Measurements from ENCODE around the gene CTBS.

CTBS gene

DNA sequence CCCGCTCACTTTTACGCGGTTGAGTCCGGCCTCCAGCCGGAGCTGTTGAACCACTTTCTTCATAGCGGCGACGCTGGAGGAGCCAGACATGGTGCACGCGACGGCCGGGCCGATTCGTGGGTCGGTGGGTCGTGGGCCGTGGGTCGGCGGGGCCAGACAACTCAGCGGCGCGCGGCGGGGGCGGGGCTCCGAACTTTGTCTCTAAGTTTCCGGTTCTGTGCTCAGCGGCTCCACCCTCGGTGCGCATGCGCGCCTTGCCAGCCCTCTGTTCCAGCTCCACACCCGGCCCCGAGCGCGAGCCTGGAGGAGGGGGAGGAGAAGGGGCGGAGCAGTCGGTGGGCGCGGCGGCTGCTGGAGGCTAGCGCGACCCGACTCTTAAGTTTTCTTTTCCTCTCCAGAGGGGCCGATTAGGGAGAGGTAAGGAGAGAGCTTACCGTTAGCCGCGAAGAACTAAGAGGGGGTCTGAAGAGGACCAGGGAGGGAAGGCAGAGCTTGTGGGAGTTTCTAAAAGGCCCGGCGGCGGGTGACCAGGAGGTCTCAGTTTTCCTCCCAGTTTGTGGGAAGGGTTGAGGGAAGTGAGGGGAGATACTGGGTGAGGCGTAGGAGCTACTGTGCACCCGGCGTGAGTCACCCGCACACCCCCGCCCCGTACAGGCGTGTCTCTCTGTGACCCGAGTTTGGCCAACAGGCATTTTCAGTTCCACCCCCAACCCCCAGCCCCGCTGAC lies 68.1 kb downstream of the CTBS start, which contains the start of the genes GNG5 and SPATA1 (continued):
- TF ChIP-seq, protein P1, sequence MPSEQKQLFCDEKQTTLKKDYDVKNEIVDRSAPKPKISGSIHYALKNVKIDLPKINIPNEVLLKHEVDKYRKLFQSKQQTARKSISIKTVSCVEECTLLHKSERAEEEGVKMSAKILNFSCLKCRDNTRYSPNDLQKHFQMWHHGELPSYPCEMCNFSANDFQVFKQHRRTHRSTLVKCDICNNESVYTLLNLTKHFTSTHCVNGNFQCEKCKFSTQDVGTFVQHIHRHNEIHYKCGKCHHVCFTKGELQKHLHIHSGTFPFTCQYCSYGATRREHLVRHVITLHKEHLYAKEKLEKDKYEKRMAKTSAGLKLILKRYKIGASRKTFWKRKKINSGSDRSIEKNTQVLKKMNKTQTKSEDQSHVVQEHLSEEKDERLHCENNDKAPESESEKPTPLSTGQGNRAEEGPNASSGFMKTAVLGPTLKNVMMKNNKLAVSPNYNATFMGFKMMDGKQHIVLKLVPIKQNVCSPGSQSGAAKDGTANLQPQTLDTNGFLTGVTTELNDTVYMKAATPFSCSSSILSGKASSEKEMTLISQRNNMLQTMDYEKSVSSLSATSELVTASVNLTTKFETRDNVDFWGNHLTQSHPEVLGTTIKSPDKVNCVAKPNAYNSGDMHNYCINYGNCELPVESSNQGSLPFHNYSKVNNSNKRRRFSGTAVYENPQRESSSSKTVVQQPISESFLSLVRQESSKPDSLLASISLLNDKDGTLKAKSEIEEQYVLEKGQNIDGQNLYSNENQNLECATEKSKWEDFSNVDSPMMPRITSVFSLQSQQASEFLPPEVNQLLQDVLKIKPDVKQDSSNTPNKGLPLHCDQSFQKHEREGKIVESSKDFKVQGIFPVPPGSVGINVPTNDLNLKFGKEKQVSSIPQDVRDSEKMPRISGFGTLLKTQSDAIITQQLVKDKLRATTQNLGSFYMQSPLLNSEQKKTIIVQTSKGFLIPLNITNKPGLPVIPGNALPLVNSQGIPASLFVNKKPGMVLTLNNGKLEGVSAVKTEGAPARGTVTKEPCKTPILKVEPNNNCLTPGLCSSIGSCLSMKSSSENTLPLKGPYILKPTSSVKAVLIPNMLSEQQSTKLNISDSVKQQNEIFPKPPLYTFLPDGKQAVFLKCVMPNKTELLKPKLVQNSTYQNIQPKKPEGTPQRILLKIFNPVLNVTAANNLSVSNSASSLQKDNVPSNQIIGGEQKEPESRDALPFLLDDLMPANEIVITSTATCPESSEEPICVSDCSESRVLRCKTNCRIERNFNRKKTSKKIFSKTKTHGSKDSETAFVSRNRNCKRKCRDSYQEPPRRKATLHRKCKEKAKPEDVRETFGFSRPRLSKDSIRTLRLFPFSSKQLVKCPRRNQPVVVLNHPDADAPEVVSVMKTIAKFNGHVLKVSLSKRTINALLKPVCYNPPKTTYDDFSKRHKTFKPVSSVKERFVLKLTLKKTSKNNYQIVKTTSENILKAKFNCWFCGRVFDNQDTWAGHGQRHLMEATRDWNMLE (tag by site-specific recombination; conservative IDR thresholded peaks at IDR 0.05; ENCODE audit: low read depth), result no peak
- TF ChIP-seq ZNF223 (tag by site-specific recombination; IDR thresholded peaks at IDR 0.05), result no peak

DNA sequence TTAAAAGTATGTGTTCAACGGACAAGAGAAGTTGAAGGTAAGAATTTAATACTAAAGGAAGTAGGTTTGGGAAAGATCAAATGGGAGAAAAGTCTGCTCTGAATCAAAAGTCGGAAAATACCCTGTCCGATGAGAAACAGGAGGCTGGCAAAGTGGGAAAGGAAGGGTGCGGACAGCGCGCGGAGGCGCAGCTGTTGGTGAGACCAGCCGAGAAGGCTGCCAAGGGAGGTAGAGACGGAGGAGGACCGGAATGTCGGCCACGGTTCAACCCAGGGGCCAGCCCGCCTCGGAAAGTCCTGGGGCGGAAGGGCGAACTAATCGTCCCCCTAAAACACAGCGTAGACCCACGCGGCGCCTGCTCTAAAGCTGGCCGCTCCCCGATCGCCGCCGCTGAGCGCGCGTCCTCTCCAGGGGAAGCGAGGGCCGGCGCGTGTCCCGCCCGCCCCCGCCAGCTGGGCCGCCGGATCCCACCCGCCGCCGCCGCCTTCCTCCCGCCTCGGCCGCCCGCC lies 68.7 kb downstream of the CTBS start:
- ChIA-PET CTCF (interaction anchor here (0.6 to 1.1 kb wide), 5 partner anchors 30 to 430 kb away, joined by 3 to 5 read pairs (median 3); partner anchors contain the start of gene CTBS), POLR2A (interaction anchor here (0.6 to 2.2 kb wide), 10 partner anchors 8 to 68 kb away, joined by 3 to 20 read pairs (median 4); partner anchors contain the start of gene CTBS)
- H3K27ac ChIP-seq (ENCODE audit: extremely low read depth, low read depth, low read length), result peak overlapping the region; percentile 76
- H3K4me3 ChIP-seq (ENCODE audit: low read depth, low read length), result peak overlapping the region; percentile 88
- peaks cover 5% of the 10 kb centered on the region; the same call in 1 of the 2 replicates for H3K4me1 ChIP-seq (ENCODE audit: control insufficient read depth, insufficient read depth, low read length)
- H3K9me3 ChIP-seq (ENCODE audit: control insufficient read depth, insufficient read depth, low read depth, low read length), result no peaks in the 10 kb centered on the region
- H3K36me3 ChIP-seq (ENCODE audit: control insufficient read depth in 2 of 2, insufficient read depth in 1 of 2, low read length in 2 of 2), result peaks cover 0 to 18% of the 10 kb centered on the region in 2 experiments; a peak in 1 of 3 replicates
- TF ChIP-seq ZNF366 (tag by site-specific recombination; conservative IDR thresholded peaks at IDR 0.05) (peak; percentile 48; the same call in 1 of the 2 replicates), ZNF610 (tag by site-specific recombination; IDR thresholded peaks at IDR 0.05; ENCODE audit: borderline replicate concordance) (0 out of 2 replicates have a peak, but pooled peaks have one; percentile 49), ZBTB7A (tag by site-specific recombination; IDR thresholded peaks at IDR 0.05; ENCODE audit: low read depth) (0 out of 2 replicates have a peak, but pooled peaks have one; percentile 17), ZNF341 (tag by site-specific recombination; IDR thresholded peaks at IDR 0.05; ENCODE audit: low read depth) (peak; percentile 40; the same call in 1 of the 2 replicates), SCRT2 (tag by site-specific recombination; IDR thresholded peaks at IDR 0.05) (peak; percentile 29; the same call in 1 of the 2 replicates), ZSCAN30 (tag by site-specific recombination; IDR thresholded peaks at IDR 0.05) (peak; percentile 62; the same call in 1 of the 2 replicates), ZFP37 (tag by site-specific recombination; IDR thresholded peaks at IDR 0.05) (peak; percentile 31; the same call in 1 of the 2 replicates), ZFP69B (tag by site-specific recombination; IDR thresholded peaks at IDR 0.05) (no peak), ZNF521 (tag by site-specific recombination; IDR thresholded peaks at IDR 0.05) (no peak), GLIS1 (tag by site-specific recombination; IDR thresholded peaks at IDR 0.05) (peak; percentile 58), ZNF146 (tag by site-specific recombination; IDR thresholded peaks at IDR 0.05) (no peak), ZBTB17 (tag by site-specific recombination; IDR thresholded peaks at IDR 0.05) (peak; percentile 19; the same call in 1 of the 2 replicates), ZBTB20 (tag by site-specific recombination; IDR thresholded peaks at IDR 0.05) (peak; percentile 36; the same call in 1 of the 2 replicates), ZNF24 (tag by site-specific recombination; IDR thresholded peaks at IDR 0.05) (peak; percentile 60; the same call in 1 of the 2 replicates), SCRT1 (tag by site-specific recombination; IDR thresholded peaks at IDR 0.05; ENCODE audit: borderline replicate concordance) (no peak), ZNF157 (tag by site-specific recombination; IDR thresholded peaks at IDR 0.05) (no peak), ZNF621 (tag by site-specific recombination; IDR thresholded peaks at IDR 0.05) (no peak), SP2 (tag by site-specific recombination; IDR thresholded peaks at IDR 0.05) (peak; percentile 48; the same call in 1 of the 2 replicates), ZNF2 (tag by site-specific recombination; IDR thresholded peaks at IDR 0.05) (0 out of 2 replicates have a peak, but pooled peaks have one; percentile 44), GLIS2 (tag by site-specific recombination; IDR thresholded peaks at IDR 0.05) (peak; percentile 13), ZNF600 (tag by site-specific recombination; IDR thresholded peaks at IDR 0.05) (peak; percentile 76)
- TF ChIP-seq, protein P2, sequence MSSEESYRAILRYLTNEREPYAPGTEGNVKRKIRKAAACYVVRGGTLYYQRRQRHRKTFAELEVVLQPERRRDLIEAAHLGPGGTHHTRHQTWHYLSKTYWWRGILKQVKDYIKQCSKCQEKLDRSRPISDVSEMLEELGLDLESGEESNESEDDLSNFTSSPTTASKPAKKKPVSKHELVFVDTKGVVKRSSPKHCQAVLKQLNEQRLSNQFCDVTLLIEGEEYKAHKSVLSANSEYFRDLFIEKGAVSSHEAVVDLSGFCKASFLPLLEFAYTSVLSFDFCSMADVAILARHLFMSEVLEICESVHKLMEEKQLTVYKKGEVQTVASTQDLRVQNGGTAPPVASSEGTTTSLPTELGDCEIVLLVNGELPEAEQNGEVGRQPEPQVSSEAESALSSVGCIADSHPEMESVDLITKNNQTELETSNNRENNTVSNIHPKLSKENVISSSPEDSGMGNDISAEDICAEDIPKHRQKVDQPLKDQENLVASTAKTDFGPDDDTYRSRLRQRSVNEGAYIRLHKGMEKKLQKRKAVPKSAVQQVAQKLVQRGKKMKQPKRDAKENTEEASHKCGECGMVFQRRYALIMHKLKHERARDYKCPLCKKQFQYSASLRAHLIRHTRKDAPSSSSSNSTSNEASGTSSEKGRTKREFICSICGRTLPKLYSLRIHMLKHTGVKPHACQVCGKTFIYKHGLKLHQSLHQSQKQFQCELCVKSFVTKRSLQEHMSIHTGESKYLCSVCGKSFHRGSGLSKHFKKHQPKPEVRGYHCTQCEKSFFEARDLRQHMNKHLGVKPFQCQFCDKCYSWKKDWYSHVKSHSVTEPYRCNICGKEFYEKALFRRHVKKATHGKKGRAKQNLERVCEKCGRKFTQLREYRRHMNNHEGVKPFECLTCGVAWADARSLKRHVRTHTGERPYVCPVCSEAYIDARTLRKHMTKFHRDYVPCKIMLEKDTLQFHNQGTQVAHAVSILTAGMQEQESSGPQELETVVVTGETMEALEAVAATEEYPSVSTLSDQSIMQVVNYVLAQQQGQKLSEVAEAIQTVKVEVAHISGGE (tag by site-specific recombination; conservative IDR thresholded peaks at IDR 0.05; ENCODE audit: low read depth), result peak; percentile 56; the same call in 1 of the 2 replicates
- TF ChIP-seq, protein P3, sequence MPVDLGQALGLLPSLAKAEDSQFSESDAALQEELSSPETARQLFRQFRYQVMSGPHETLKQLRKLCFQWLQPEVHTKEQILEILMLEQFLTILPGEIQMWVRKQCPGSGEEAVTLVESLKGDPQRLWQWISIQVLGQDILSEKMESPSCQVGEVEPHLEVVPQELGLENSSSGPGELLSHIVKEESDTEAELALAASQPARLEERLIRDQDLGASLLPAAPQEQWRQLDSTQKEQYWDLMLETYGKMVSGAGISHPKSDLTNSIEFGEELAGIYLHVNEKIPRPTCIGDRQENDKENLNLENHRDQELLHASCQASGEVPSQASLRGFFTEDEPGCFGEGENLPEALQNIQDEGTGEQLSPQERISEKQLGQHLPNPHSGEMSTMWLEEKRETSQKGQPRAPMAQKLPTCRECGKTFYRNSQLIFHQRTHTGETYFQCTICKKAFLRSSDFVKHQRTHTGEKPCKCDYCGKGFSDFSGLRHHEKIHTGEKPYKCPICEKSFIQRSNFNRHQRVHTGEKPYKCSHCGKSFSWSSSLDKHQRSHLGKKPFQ (tag by site-specific recombination; IDR thresholded peaks at IDR 0.05), result no peak
